OCI-LY1 (cell line): ENCODE results near the gene PLPPR3.

Experiments
- H2AFZ ChIP-seq: fragments of 200-600 bp; sonication (generic), shearing (Covaris generic); 2 replicates; pipeline ENCODE4 v1.6.0; 2014; ENCODE audit warnings: antibody characterized with exemption, mild to moderate bottlenecking, low read length
- H3F3A ChIP-seq: fragments of 200-600 bp; sonication (generic), shearing (Covaris generic); 2 replicates; pipeline ENCODE4 v1.6.0; 2014; ENCODE audit warnings: mild to moderate bottlenecking, antibody characterized with exemption, low read length, moderate library complexity; ENCODE audit not compliant: insufficient read depth
- H3K27ac ChIP-seq: fragments of 200-600 bp; sonication (generic); 2 replicates; pipeline ENCODE4 v1.5.1; 2014; ENCODE audit warnings: low read length, mixed run types, mild to moderate bottlenecking, low read depth; ENCODE audit not compliant: poor library complexity, severe bottlenecking
- H3K27me3 ChIP-seq: fragments of 200-600 bp; sonication (generic); 2 replicates; pipeline ENCODE4 v1.6.0; 2014; ENCODE audit warnings: antibody characterized with exemption, mild to moderate bottlenecking, low read length, moderate library complexity; ENCODE audit not compliant: insufficient read depth
- H3K36me3 ChIP-seq: fragments of 200-600 bp; sonication (generic); 2 replicates; pipeline ENCODE4 v1.6.1; 2014; ENCODE audit warnings: mild to moderate bottlenecking, antibody characterized with exemption, low read length, moderate library complexity, mixed read lengths; ENCODE audit not compliant: insufficient read depth
- H3K4me1 ChIP-seq: fragments of 200-600 bp; sonication (generic); 2 replicates; pipeline ENCODE4 v1.5.1; 2014; ENCODE audit warnings: mild to moderate bottlenecking, low read length, moderate library complexity; ENCODE audit not compliant: insufficient read depth, severe bottlenecking
- H3K4me2 ChIP-seq: fragments of 200-600 bp; sonication (generic), shearing (Covaris generic); 2 replicates; pipeline ENCODE4 v1.6.1; 2014; ENCODE audit warnings: low read length
- H3K4me3 ChIP-seq: fragments of 200-600 bp; sonication (generic); 2 replicates; pipeline ENCODE4 v1.5.1; 2014; ENCODE audit warnings: low read length, low read depth, mild to moderate bottlenecking, mixed read lengths; ENCODE audit not compliant: poor library complexity, severe bottlenecking
- H3K79me2 ChIP-seq: fragments of 200-600 bp; shearing (Covaris generic); 2 replicates; pipeline ENCODE4 v1.6.1; 2016; ENCODE audit warnings: mixed run types, low read length, mixed read lengths; ENCODE audit not compliant: insufficient read depth
- H3K9ac ChIP-seq: fragments of 200-600 bp; sonication (generic), shearing (Covaris generic); 2 replicates; pipeline ENCODE4 v1.6.1; 2014; ENCODE audit warnings: mild to moderate bottlenecking, low read length, mixed read lengths
- H3K9me2 ChIP-seq: fragments of 200-600 bp; sonication (generic), shearing (Covaris generic); 2 replicates; pipeline ENCODE4 v1.6.1; 2014; ENCODE audit warnings: low read depth, mild to moderate bottlenecking, low read length, mixed read lengths
- H3K9me3 ChIP-seq: fragments of 200-600 bp; shearing (Covaris generic); 2 replicates; pipeline ENCODE4 v1.6.1; 2014; ENCODE audit warnings: low read length, mixed read lengths
- H4K20me1 ChIP-seq: fragments of 200-600 bp; sonication (generic), shearing (Covaris generic); 2 replicates; pipeline ENCODE4 v1.6.0; 2016; ENCODE audit warnings: mild to moderate bottlenecking, low read length; ENCODE audit not compliant: insufficient read depth
- EZH2 ChIP-seq: fragments of 200-600 bp; sonication (generic), shearing (Covaris generic); IDR thresholded peaks from 2 replicates; pipeline ENCODE4 v1.8.0; 2017; ENCODE audit warnings: borderline replicate concordance, mixed run types, mild to moderate bottlenecking, antibody characterized with exemption, low read length, moderate library complexity, mixed read lengths
- TF ChIP-seq, protein P1 (sequence below): fragments of 200-600 bp; sonication (generic), shearing (Covaris generic); IDR thresholded peaks from 2 replicates; pipeline ENCODE4 v1.5.1; 2017; ENCODE audit warnings: mild to moderate bottlenecking, antibody characterized with exemption, low read length, moderate library complexity, mixed read lengths

Gene PLPPR3

DNA sequence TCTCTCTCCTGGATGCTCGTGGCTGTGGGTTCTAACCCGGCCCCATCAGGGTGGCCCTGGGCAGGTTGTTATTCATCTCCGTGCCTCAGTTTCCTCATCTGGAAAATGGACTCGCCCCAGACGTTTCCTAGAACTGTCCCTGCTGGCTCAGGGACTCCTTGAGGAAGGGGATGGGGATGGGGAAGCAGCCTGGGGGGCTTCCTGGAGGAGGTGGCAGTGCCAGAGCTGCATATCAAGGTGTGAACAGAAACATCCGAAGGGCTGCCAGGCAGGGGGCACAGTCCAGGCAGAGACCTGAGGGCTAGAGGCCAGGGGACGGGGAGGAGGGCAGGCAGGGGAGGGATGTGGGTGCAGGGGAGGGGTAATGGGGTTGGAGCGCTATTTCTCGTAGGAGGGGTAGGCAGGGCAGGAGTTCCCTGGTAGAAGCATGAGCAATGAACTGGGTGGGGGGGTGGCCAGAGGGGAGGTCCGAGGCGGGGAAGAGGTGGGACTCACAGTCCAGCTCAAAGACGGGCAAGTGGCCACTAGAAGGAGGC is 26.7 kb upstream of the PLPPR3 start:
- Histone ChIP-seq H3K4me3 (no peak overlapping the region), H3K9ac (no peak overlapping the region), H3K4me1 (no peaks in the 10 kb centered on the region), H3K27ac (no peak overlapping the region), H3K4me2 (no peak overlapping the region), H3K9me2 (no peaks in the 10 kb centered on the region), H3K79me2 (no peaks in the 10 kb centered on the region), H3K36me3 (no peaks in the 10 kb centered on the region), H3K9me3 (no peaks in the 10 kb centered on the region), H3K27me3 (peaks cover 4% of the 10 kb centered on the region; the same call in 1 of the 2 replicates), H4K20me1 (no peaks in the 10 kb centered on the region), H3F3A (no peaks in the 10 kb centered on the region), H2AFZ (no peak overlapping the region)
- no peak for TF ChIP-seq EZH2
- TF ChIP-seq, protein P1, sequence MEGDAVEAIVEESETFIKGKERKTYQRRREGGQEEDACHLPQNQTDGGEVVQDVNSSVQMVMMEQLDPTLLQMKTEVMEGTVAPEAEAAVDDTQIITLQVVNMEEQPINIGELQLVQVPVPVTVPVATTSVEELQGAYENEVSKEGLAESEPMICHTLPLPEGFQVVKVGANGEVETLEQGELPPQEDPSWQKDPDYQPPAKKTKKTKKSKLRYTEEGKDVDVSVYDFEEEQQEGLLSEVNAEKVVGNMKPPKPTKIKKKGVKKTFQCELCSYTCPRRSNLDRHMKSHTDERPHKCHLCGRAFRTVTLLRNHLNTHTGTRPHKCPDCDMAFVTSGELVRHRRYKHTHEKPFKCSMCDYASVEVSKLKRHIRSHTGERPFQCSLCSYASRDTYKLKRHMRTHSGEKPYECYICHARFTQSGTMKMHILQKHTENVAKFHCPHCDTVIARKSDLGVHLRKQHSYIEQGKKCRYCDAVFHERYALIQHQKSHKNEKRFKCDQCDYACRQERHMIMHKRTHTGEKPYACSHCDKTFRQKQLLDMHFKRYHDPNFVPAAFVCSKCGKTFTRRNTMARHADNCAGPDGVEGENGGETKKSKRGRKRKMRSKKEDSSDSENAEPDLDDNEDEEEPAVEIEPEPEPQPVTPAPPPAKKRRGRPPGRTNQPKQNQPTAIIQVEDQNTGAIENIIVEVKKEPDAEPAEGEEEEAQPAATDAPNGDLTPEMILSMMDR = no peak

DNA sequence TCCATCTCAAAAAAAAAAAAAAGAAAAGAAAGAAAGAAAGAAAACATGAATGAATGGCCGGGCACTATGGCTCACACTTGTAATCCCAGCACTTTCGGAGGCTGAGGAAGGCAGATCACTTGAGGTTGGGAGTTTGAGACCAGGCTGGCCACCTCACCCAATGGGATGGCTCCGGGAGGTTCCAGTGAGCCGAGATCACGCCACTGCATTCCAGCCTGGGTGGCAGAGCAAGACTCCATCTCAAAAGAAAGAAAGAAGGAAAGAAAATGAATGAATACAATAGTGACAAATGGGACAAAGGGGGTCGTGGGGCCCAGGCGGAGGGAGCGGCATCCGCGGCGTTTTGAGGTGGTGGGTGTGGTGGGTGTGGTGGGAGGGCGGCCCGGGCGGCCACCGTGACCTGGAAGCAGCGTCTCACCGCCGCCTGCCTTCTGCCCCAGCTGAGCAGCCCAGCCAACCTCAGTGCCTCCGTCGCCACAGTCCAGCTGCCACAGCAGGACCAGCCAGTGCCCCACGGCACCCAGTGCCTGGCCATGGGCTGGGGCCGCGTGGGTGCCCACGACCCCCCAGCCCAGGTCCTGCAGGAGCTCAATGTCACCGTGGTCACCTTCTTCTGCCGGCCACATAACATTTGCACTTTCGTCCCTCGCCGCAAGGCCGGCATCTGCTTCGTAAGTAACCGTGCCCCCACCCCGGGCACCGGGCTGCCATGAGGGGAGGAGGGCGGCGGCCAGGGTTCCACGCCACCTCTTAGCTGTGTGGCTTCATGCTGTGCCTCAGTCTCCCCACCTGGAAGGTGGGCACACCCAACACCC is 24.2 kb upstream of the PLPPR3 start:
- TF ChIP-seq, protein P1 = no peak
- TF ChIP-seq EZH2 = no peak
- Histone ChIP-seq H3F3A (no peaks in the 10 kb centered on the region), H3K9me3 (no peaks in the 10 kb centered on the region), H3K9me2 (no peaks in the 10 kb centered on the region), H3K4me1 (no peaks in the 10 kb centered on the region), H3K4me3 (no peak overlapping the region), H3K27ac (no peak overlapping the region), H3K79me2 (no peaks in the 10 kb centered on the region), H3K4me2 (no peak overlapping the region), H3K27me3 (peaks cover 4% of the 10 kb centered on the region; the same call in 1 of the 2 replicates), H4K20me1 (no peaks in the 10 kb centered on the region), H3K36me3 (no peaks in the 10 kb centered on the region), H3K9ac (no peak overlapping the region), H2AFZ (no peak overlapping the region)

DNA sequence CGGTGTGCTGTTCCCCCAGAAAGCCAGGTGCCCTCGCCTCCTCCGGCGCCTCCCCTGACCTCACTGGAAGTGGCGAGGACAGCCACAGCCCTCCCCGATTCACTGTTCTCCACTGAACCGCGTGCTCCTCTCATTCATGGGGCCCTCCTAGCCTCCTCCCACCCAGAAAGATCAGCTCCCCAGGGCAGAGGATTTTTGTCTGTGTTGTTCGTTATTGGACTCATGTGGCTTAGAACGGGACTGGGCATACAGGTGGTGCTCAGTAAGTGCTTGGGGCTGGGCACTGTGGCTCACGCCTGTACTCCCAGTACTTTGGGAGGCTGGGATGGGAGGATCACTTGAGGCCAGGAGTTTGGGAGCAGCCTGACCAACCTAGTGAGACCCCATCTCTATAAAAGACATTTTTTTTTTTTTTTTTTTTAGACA is 22.8 kb upstream of the PLPPR3 start:
- H3K9me3 ChIP-seq = no peaks in the 10 kb centered on the region
- no peaks in the 10 kb centered on the region for H3K36me3 ChIP-seq
- H3K27ac ChIP-seq = no peak overlapping the region
- no peak overlapping the region for H3K4me2 ChIP-seq
- no peak overlapping the region for H3K9ac ChIP-seq
- H2AFZ ChIP-seq = no peak overlapping the region
- TF ChIP-seq, protein P1 = no peak
- TF ChIP-seq EZH2 = no peak
- H4K20me1 ChIP-seq = no peaks in the 10 kb centered on the region
- H3K79me2 ChIP-seq = no peaks in the 10 kb centered on the region
- H3K4me1 ChIP-seq = no peaks in the 10 kb centered on the region
- H3F3A ChIP-seq = no peaks in the 10 kb centered on the region
- peaks cover 4% of the 10 kb centered on the region; the same call in 1 of the 2 replicates for H3K27me3 ChIP-seq
- H3K9me2 ChIP-seq = no peaks in the 10 kb centered on the region
- no peak overlapping the region for H3K4me3 ChIP-seq
